Hypothalamus (tissue), 51 donors: ENCODE measurements around the gene ZNF426.
"Not testable (repeated sequence)": the region's sequence is repeated elsewhere in the genome, so short reads cannot be mapped to it uniquely, and the experiment has no call there.

ENCODE experiments used
- DNase-seq, 51 donors: peaks; one replicate each; lab custom pipeline; 2025; lab: John Stamatoyannopoulos, UW

The ZNF426 gene

GRCh38 chr19:9538183-9539058 lies at the start of gene ZNF426:
ZNF426 (minus strand) TSS chr19:9538645; CDS start chr19:9536232, 2,413 bp downstream.
- DNase-seq, result peak; percentile 16 to 89 (median 71)

- DNase-seq, result peak in 37 of 51 donors; percentile 0 to 51 (median 12)
Observed at GRCh38 chr19:9586764-9587163, 48.3 kb upstream of the ZNF426 start.

- DNase-seq, result peak; percentile 41 to 91 (median 76)
Observed at GRCh38 chr19:9584073-9584833, 45.8 kb upstream of the ZNF426 start, which contains the start of gene ZNF121. ZNF121 (minus strand) TSS chr19:9584504; CDS start chr19:9568097, 16,407 bp downstream.

GRCh38 chr19:9582081-9582725 lies 43.8 kb upstream of the ZNF426 start:
- not testable (repeated sequence) for DNase-seq

- no peak for DNase-seq
Observed at GRCh38 chr19:9580728-9581127, 42.3 kb upstream of the ZNF426 start.

- DNase-seq, result no peak
Observed at GRCh38 chr19:9570255-9570654, 31.8 kb upstream of the ZNF426 start.

GRCh38 chr19:9566729-9567128 lies 28.3 kb upstream of the ZNF426 start:
- no peak for DNase-seq

GRCh38 chr19:9565900-9566705 lies 27.7 kb upstream of the ZNF426 start:
- DNase-seq, result no peak

GRCh38 chr19:9552536-9553274 lies 14.3 kb upstream of the ZNF426 start:
- no peak for DNase-seq

- no peak for DNase-seq
Observed at GRCh38 chr19:9547870-9548269, 9.4 kb upstream of the ZNF426 start.

- DNase-seq, result not testable (repeated sequence)
Observed at GRCh38 chr19:9541281-9541680, 2.8 kb upstream of the ZNF426 start.

- not testable (repeated sequence) for DNase-seq
Observed at GRCh38 chr19:9539921-9540320, 1.5 kb upstream of the ZNF426 start.

- DNase-seq, result not testable (repeated sequence)
Observed at GRCh38 chr19:9539201-9539600, 756 bp upstream of the ZNF426 start.

- DNase-seq, result no peak
Observed at GRCh38 chr19:9535934-9536333, 2.5 kb downstream of the ZNF426 start.

GRCh38 chr19:9531933-9532332 lies 6.5 kb downstream of the ZNF426 start:
- DNase-seq, result no peak

GRCh38 chr19:9528757-9529336 lies 9.6 kb downstream of the ZNF426 start:
- DNase-seq, result no peak

- DNase-seq, result no peak
Observed at GRCh38 chr19:9523885-9524474, 14.5 kb downstream of the ZNF426 start.

GRCh38 chr19:9507285-9507684 lies 31.2 kb downstream of the ZNF426 start:
- no peak for DNase-seq

GRCh38 chr19:9500796-9501195 lies 37.6 kb downstream of the ZNF426 start:
- no peak for DNase-seq
